Suprapubic skin (tissue), 4 donors: ENCODE data around the gene INSIG1.

Experiments used
- EP300 ChIP-seq: sonication (generic); formaldehyde crosslinking; IDR thresholded peaks from one replicate; pipeline ENCODE4 v1.6.1; 2017; ENCODE audit warnings: antibody characterized with exemption
- POLR2A ChIP-seq, 2 donors: fragments of 450-650 bp; IDR thresholded peaks; one replicate each; pipeline ENCODE4 v1.6.1; 2017; ENCODE audit warnings: antibody characterized with exemption in 2 of 2, mild to moderate bottlenecking in 2 of 2, moderate library complexity in 2 of 2
- POLR2AphosphoS5 ChIP-seq, 3 donors: sonication (generic); formaldehyde crosslinking; IDR thresholded peaks; one replicate each; pipeline ENCODE4 v1.6.1; 2017; ENCODE audit warnings: antibody characterized with exemption in 3 of 3
- TF ChIP-seq, protein P1 (sequence below), 2 donors: fragments of 200-600 bp in 1 of 2; fragments of 450-650 bp in 1 of 2; sonication (generic) in 1 of 2; IDR thresholded peaks; one replicate each; pipeline ENCODE4 v1.5.1; 2016 to 2019; ENCODE audit warnings: antibody characterized with exemption in 2 of 2, mild to moderate bottlenecking in 1 of 2, moderate library complexity in 1 of 2

DNA sequence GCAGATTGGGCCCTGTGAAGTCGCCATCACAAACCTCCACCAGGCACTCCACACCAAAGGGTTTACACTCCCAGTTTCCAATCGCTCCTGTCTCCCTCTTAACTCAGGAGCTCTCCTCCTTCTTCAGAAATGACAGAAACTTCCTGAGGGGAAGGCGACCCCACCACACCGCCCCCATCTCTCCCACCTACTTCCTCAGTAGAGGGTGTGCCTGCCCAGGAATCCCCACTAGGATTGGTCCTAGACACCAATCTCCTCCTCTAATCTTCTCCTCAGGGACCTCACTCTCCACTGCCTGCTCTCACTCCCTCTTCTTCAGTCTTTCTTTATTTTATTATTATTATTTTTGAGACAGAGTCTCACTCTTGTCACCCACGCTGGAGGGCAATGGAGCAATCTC lies 5.9 kb upstream of the INSIG1 start:
- TF ChIP-seq, protein P1, sequence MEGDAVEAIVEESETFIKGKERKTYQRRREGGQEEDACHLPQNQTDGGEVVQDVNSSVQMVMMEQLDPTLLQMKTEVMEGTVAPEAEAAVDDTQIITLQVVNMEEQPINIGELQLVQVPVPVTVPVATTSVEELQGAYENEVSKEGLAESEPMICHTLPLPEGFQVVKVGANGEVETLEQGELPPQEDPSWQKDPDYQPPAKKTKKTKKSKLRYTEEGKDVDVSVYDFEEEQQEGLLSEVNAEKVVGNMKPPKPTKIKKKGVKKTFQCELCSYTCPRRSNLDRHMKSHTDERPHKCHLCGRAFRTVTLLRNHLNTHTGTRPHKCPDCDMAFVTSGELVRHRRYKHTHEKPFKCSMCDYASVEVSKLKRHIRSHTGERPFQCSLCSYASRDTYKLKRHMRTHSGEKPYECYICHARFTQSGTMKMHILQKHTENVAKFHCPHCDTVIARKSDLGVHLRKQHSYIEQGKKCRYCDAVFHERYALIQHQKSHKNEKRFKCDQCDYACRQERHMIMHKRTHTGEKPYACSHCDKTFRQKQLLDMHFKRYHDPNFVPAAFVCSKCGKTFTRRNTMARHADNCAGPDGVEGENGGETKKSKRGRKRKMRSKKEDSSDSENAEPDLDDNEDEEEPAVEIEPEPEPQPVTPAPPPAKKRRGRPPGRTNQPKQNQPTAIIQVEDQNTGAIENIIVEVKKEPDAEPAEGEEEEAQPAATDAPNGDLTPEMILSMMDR (IDR thresholded peaks at IDR 0.05) = no peak
- TF ChIP-seq EP300 = no peak
- no peak for TF ChIP-seq POLR2A (IDR thresholded peaks at IDR 0.05)
- TF ChIP-seq POLR2AphosphoS5 (IDR thresholded peaks at IDR 0.05) = no peak
